GM06990 (cell line): ENCODE results near the gene AKAP13.

Experiments used
- DNase-seq: peaks from one replicate; pipeline ENCODE4 v3.0.0-alpha.2; 2011; ENCODE audit not compliant: insufficient read length; ENCODE audit errors: extremely low read depth
- H3K27me3 ChIP-seq: replicated peaks from 2 replicates; pipeline ENCODE4 v1.6.0; 2011; ENCODE audit warnings: low read length; ENCODE audit not compliant: control insufficient read depth, insufficient read depth
- H3K36me3 ChIP-seq: 2 replicates; pipeline ENCODE4 v1.5.1; 2011; ENCODE audit warnings: low read length; ENCODE audit not compliant: control insufficient read depth, insufficient read depth
- H3K4me3 ChIP-seq: replicated peaks from 2 replicates; pipeline ENCODE4 v1.5.1; 2011; ENCODE audit warnings: low read depth, mild to moderate bottlenecking, control low read depth, low read length
- CTCF ChIP-seq: IDR thresholded peaks from 2 replicates; pipeline ENCODE4 v1.5.1; 2011; ENCODE audit warnings: low read length, control low read depth, mild to moderate bottlenecking, inconsistent platforms; ENCODE audit not compliant: insufficient read depth, poor library complexity, severe bottlenecking

AKAP13 gene

GRCh38 chr15:85751291-85752123 is 371.1 kb downstream of the AKAP13 start:
- peaks cover 12% of the 10 kb centered on the region for H3K36me3 ChIP-seq

GRCh38 chr15:85752124-85752475 is 371.7 kb downstream of the AKAP13 start:
- no peak for TF ChIP-seq CTCF
- DNase-seq = no peak
- no peaks in the 10 kb centered on the region for H3K27me3 ChIP-seq
- H3K36me3 ChIP-seq = peaks cover 8% of the 10 kb centered on the region
- H3K4me3 ChIP-seq = no peak overlapping the region

More at GRCh38 chr15:85751291-85752123, 371.1 kb downstream of the AKAP13 start:
- no peak for TF ChIP-seq CTCF
- Histone ChIP-seq H3K4me3 (no peak overlapping the region), H3K27me3 (no peaks in the 10 kb centered on the region)
- DNase-seq = no peak

- no peaks in the 10 kb centered on the region for H3K27me3 ChIP-seq
- no peak for DNase-seq
- no peak overlapping the region for H3K4me3 ChIP-seq
- no peak for TF ChIP-seq CTCF
- peaks cover 7% of the 10 kb centered on the region for H3K36me3 ChIP-seq
Measured at GRCh38 chr15:85752491-85752961, 372.1 kb downstream of the AKAP13 start.

- TF ChIP-seq CTCF = no peak
- DNase-seq = no peak
- Histone ChIP-seq H3K4me3 (no peak overlapping the region), H3K36me3 (peaks cover 5% of the 10 kb centered on the region), H3K27me3 (no peaks in the 10 kb centered on the region)
Measured at GRCh38 chr15:85753261-85753660, 372.9 kb downstream of the AKAP13 start.

- Histone ChIP-seq H3K27me3 (no peaks in the 10 kb centered on the region), H3K36me3 (no peaks in the 10 kb centered on the region; the same call in none of the 2 replicates), H3K4me3 (no peak overlapping the region)
- no peak for DNase-seq
- TF ChIP-seq CTCF = no peak
Measured at GRCh38 chr15:85753791-85754452, 373.5 kb downstream of the AKAP13 start.
